ENCODE results near the gene CHSY3.

CHSY3 gene

DNA sequence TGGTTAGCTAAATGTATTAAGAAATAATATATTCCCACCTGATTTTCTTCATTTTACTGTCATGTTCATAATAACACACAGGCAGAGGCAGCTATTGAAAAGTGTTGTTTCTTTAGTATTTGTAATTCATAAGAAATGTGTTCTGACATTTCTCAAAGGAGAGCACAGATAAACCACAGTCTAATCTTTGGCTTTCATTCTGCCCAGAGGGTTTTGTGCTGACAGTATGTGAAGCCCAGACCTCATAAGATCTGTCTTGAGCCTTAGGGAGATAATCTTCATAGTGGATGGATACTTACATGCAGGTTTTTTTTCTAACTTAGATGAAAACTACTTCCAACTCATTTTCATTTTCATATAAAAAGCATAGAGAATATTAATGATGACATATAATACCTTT lies 206.1 kb downstream of the CHSY3 start:
- H3K27ac ChIP-seq (ENCODE audit: low read depth, low read length), result no peak overlapping the region
- H2AFZ ChIP-seq (ENCODE audit: low read length, unreplicated experiment), result no peak overlapping the region
- H3K27me3 ChIP-seq (ENCODE audit: insufficient read depth, low read length), result no peaks in the 10 kb centered on the region
- H3K79me2 ChIP-seq (ENCODE audit: control insufficient read depth, insufficient read depth, low read length, unreplicated experiment), result no peaks in the 10 kb centered on the region
- H3K4me3 ChIP-seq (ENCODE audit: low read depth, low read length), result no peak overlapping the region
- no peaks in the 10 kb centered on the region for H3K36me3 ChIP-seq (ENCODE audit: insufficient read depth, low read length)
- H3K4me1 ChIP-seq (ENCODE audit: control insufficient read depth, insufficient read depth, low read length, unreplicated experiment), result peaks cover 6% of the 10 kb centered on the region

DNA sequence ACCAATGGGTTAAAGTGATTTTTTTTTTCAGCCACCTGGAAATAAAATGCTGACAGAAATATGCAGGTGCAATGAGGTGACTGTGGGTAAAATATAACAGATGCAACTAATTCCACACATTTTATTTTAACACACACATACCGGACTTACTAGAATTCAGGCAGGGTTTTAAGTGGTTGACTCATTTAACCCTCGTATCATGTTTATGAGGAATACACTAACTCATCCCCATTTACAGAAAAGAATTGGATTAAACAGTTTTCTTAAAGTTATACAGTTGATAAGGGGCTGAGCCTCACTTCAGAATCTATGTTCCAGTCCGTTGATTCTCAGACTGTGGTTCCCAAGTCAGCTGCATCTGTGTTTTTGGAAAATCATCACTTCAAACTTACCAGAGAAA lies 207.5 kb downstream of the CHSY3 start:
- H3K36me3 ChIP-seq (ENCODE audit: insufficient read depth, low read length), result no peaks in the 10 kb centered on the region
- H3K27me3 ChIP-seq (ENCODE audit: insufficient read depth, low read length), result no peaks in the 10 kb centered on the region
- no peaks in the 10 kb centered on the region for H3K4me1 ChIP-seq (ENCODE audit: control insufficient read depth, insufficient read depth, low read length, unreplicated experiment)
- H3K4me3 ChIP-seq (ENCODE audit: low read depth, low read length), result no peak overlapping the region
- H2AFZ ChIP-seq (ENCODE audit: low read length, unreplicated experiment), result no peak overlapping the region
- H3K27ac ChIP-seq (ENCODE audit: low read depth, low read length), result no peak overlapping the region
- no peaks in the 10 kb centered on the region for H3K79me2 ChIP-seq (ENCODE audit: control insufficient read depth, insufficient read depth, low read length, unreplicated experiment)

DNA sequence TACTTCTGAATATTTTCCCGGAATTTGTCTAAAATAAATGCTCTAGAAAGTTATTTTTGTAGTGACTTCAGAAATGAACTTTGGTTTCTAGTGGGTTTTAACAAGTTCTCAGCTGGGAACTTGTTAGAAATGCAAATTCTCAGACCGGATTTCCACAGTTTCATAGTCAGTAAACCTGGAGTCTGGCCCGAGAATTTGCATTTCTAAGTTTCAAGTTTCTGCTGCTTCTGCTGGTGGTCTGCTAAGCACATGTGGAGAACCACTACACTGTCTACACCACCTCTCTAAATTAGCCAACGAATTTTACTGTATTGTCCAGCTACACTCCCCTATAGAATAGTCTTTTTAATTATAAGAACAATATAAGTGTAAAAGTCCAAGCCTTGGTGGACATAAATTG lies 208.0 kb downstream of the CHSY3 start:
- no peaks in the 10 kb centered on the region for H3K36me3 ChIP-seq (ENCODE audit: insufficient read depth, low read length)
- no peaks in the 10 kb centered on the region for H3K79me2 ChIP-seq (ENCODE audit: control insufficient read depth, insufficient read depth, low read length, unreplicated experiment)
- no peaks in the 10 kb centered on the region for H3K4me1 ChIP-seq (ENCODE audit: control insufficient read depth, insufficient read depth, low read length, unreplicated experiment)
- H2AFZ ChIP-seq (ENCODE audit: low read length, unreplicated experiment), result no peak overlapping the region
- no peaks in the 10 kb centered on the region for H3K27me3 ChIP-seq (ENCODE audit: insufficient read depth, low read length)
- H3K4me3 ChIP-seq (ENCODE audit: low read depth, low read length), result no peak overlapping the region
- H3K27ac ChIP-seq (ENCODE audit: low read depth, low read length), result no peak overlapping the region

DNA sequence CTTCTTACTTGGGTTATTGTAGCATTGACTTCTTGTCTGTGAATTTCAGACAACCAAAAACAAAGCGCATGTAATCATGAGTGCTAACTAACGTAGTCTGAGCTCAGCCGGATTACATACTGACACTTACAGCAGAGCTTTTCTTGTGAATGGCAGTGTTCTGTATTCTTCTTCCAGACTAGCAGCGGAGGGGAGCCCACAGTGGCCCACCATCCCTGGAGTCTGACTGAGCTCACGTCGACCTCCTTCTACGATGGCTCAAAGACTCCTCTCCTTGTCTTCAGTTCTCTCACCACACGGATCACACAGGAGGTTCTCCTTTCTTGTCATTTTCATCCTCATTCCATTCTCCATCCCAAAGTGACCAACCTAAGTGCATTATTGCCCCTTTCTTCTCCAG lies 211.4 kb downstream of the CHSY3 start:
- H3K27me3 ChIP-seq (ENCODE audit: insufficient read depth, low read length), result no peaks in the 10 kb centered on the region

DNA sequence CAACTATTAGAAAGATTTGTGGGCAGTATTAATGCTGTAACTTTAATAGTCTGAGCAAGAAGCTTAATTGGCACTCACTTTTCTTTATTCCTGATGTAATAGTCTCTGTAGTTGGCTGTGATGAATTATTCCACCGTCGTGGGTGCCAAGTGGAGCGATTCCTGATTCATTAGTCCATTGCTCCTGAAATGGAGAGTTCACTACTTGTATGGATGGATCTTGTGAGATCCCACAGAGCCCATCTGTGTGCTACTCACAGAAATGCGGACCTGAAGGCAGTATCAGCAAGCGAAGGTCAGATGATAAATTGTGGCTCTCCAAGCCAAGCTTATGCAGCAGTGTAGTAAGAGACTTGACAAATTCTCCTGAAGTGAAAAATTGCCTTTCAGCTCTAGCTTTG lies 212.2 kb downstream of the CHSY3 start:
- H3K4me3 ChIP-seq (ENCODE audit: low read depth, low read length), result no peak overlapping the region
- no peaks in the 10 kb centered on the region for H3K4me1 ChIP-seq (ENCODE audit: control insufficient read depth, insufficient read depth, low read length, unreplicated experiment)
- no peak overlapping the region for H3K27ac ChIP-seq (ENCODE audit: low read depth, low read length)
- H3K79me2 ChIP-seq (ENCODE audit: control insufficient read depth, insufficient read depth, low read length, unreplicated experiment), result no peaks in the 10 kb centered on the region
- no peaks in the 10 kb centered on the region for H3K27me3 ChIP-seq (ENCODE audit: insufficient read depth, low read length)
- H3K36me3 ChIP-seq (ENCODE audit: insufficient read depth, low read length), result no peaks in the 10 kb centered on the region
- no peak overlapping the region for H2AFZ ChIP-seq (ENCODE audit: low read length, unreplicated experiment)

More for the DNA sequence above, 211.4 kb downstream of the CHSY3 start:
- Histone ChIP-seq H3K4me3 (ENCODE audit: low read depth, low read length) (no peak overlapping the region), H3K79me2 (ENCODE audit: control insufficient read depth, insufficient read depth, low read length, unreplicated experiment) (no peaks in the 10 kb centered on the region), H3K36me3 (ENCODE audit: insufficient read depth, low read length) (no peaks in the 10 kb centered on the region), H3K27ac (ENCODE audit: low read depth, low read length) (no peak overlapping the region), H3K4me1 (ENCODE audit: control insufficient read depth, insufficient read depth, low read length, unreplicated experiment) (no peaks in the 10 kb centered on the region), H2AFZ (ENCODE audit: low read length, unreplicated experiment) (no peak overlapping the region)

DNA sequence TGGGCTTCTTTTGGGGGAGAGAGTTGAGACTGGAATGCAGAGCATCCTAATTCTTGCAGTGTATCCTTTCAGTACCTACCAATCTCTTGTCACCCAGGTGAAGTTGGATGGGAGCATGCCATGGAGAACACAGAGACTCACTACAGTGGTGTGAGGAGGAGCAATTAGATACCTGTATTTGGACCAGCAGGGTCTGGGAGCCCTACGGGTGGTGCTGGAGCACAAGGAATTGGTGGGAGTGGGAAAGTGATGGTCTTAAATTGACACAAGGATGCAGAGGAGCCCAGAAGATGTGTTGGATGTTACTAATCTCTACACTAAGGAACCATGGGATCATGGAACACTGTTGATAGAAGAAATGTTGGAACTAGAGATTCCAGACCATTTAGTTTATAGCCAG lies 212.7 kb downstream of the CHSY3 start:
- H3K36me3 ChIP-seq (ENCODE audit: insufficient read depth, low read length), result no peaks in the 10 kb centered on the region
- no peaks in the 10 kb centered on the region for H3K4me1 ChIP-seq (ENCODE audit: control insufficient read depth, insufficient read depth, low read length, unreplicated experiment)
- H3K27ac ChIP-seq (ENCODE audit: low read depth, low read length), result no peak overlapping the region
- H3K27me3 ChIP-seq (ENCODE audit: insufficient read depth, low read length), result no peaks in the 10 kb centered on the region
- no peak overlapping the region for H3K4me3 ChIP-seq (ENCODE audit: low read depth, low read length)
- H3K79me2 ChIP-seq (ENCODE audit: control insufficient read depth, insufficient read depth, low read length, unreplicated experiment), result no peaks in the 10 kb centered on the region
- H2AFZ ChIP-seq (ENCODE audit: low read length, unreplicated experiment), result no peak overlapping the region

DNA sequence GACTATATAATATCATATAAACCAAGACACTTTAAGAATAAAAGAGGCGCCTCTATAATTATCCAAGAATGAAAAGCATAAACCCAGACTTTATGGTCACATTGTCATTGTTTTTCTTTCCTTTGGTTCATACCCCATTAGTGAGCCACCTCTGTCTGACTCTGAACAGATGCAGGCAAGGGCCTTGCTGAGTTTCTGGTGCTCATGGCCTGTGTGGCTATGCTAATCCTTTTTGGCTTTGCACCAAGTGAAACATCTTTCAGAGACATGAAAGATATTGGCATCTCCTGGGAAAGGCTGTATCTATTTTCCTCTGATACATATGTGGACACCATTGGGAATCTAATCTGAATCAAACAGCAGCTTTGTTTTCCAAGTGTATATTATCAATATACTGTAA lies 222.5 kb downstream of the CHSY3 start:
- H2AFZ ChIP-seq (ENCODE audit: low read length, unreplicated experiment), result no peak overlapping the region
- peaks cover 3% of the 10 kb centered on the region for H3K4me1 ChIP-seq (ENCODE audit: control insufficient read depth, insufficient read depth, low read length, unreplicated experiment)
- H3K27me3 ChIP-seq (ENCODE audit: insufficient read depth, low read length), result no peaks in the 10 kb centered on the region
- no peaks in the 10 kb centered on the region for H3K36me3 ChIP-seq (ENCODE audit: insufficient read depth, low read length)
- no peak overlapping the region for H3K27ac ChIP-seq (ENCODE audit: low read depth, low read length)
- H3K4me3 ChIP-seq (ENCODE audit: low read depth, low read length), result no peak overlapping the region
- no peaks in the 10 kb centered on the region for H3K79me2 ChIP-seq (ENCODE audit: control insufficient read depth, insufficient read depth, low read length, unreplicated experiment)

DNA sequence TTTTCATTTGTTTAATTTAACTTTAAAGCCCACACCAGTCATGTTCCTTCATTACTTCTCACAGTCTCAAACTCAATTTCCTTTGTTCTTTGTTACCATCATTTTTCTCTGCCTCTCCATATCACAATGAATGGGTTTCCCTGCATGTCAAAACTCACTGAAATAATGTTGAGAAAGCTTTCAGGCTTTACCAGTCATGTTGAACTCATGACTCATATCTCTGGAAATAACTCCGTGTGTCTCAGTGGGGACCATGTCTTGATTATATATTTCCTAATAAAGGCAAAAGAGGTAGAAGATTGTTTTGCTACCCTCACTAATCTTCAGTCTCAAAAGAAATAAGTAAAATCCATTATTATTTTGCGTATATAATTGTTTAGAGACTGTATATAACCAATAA lies 231.2 kb downstream of the CHSY3 start:
- Histone ChIP-seq H3K27ac (ENCODE audit: low read depth, low read length) (peak overlapping the region; percentile 38), H3K4me1 (ENCODE audit: control insufficient read depth, insufficient read depth, low read length, unreplicated experiment) (peaks cover 22% of the 10 kb centered on the region), H3K36me3 (ENCODE audit: insufficient read depth, low read length) (no peaks in the 10 kb centered on the region)

DNA sequence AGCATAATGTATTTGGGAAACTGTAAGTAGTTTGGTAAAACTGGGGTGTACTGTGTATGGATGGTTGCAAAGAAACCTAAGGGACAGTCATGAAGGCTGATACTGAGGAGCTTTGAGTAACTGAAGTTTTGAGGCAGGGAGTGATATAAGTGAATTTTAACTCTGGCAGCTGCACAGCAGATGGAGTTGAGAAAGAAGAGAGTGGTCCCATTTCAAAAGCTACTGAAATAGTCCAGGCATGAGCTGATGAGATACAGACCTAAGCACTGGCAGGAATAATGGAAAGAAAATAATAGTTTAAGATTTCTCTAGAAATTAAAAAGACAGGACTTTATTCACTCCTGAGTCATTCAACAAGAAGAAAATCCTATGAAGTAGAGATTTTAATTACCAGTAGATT lies 232.0 kb downstream of the CHSY3 start:
- Histone ChIP-seq H3K4me3 (ENCODE audit: low read depth, low read length) (no peak overlapping the region), H2AFZ (ENCODE audit: low read length, unreplicated experiment) (no peak overlapping the region), H3K4me1 (ENCODE audit: control insufficient read depth, insufficient read depth, low read length, unreplicated experiment) (peaks cover 22% of the 10 kb centered on the region), H3K27ac (ENCODE audit: low read depth, low read length) (peak overlapping the region; percentile 21; the same call in 1 of the 2 replicates), H3K79me2 (ENCODE audit: control insufficient read depth, insufficient read depth, low read length, unreplicated experiment) (no peaks in the 10 kb centered on the region), H3K27me3 (ENCODE audit: insufficient read depth, low read length) (no peaks in the 10 kb centered on the region), H3K36me3 (ENCODE audit: insufficient read depth, low read length) (no peaks in the 10 kb centered on the region)

More for the DNA sequence above, 231.2 kb downstream of the CHSY3 start:
- H3K79me2 ChIP-seq (ENCODE audit: control insufficient read depth, insufficient read depth, low read length, unreplicated experiment), result no peaks in the 10 kb centered on the region
- no peaks in the 10 kb centered on the region for H3K27me3 ChIP-seq (ENCODE audit: insufficient read depth, low read length)
- H3K4me3 ChIP-seq (ENCODE audit: low read depth, low read length), result no peak overlapping the region
- no peak overlapping the region for H2AFZ ChIP-seq (ENCODE audit: low read length, unreplicated experiment)

DNA sequence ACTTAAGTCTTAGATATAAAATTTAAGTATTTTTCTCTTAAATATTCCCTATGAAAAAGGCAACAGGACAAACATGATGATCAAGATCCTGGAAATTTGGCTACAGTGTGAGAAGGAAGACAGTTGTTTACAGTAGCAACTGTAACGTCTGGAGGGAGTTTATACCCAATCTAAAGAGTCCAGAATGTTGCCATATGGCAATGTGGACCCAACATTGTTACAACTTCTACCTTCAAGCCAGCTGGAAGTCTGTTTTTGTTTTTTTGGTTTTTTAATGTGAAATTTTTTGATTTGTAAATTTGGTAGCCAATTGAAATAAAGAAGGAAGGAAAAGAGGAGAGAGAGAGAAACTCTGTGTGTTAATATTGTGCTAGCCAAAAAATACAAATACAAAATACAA lies 233.4 kb downstream of the CHSY3 start:
- Histone ChIP-seq H2AFZ (ENCODE audit: low read length, unreplicated experiment) (no peak overlapping the region), H3K4me1 (ENCODE audit: control insufficient read depth, insufficient read depth, low read length, unreplicated experiment) (peaks cover 22% of the 10 kb centered on the region), H3K27ac (ENCODE audit: low read depth, low read length) (no peak overlapping the region), H3K36me3 (ENCODE audit: insufficient read depth, low read length) (no peaks in the 10 kb centered on the region), H3K79me2 (ENCODE audit: control insufficient read depth, insufficient read depth, low read length, unreplicated experiment) (no peaks in the 10 kb centered on the region), H3K4me3 (ENCODE audit: low read depth, low read length) (no peak overlapping the region), H3K27me3 (ENCODE audit: insufficient read depth, low read length) (no peaks in the 10 kb centered on the region)

DNA sequence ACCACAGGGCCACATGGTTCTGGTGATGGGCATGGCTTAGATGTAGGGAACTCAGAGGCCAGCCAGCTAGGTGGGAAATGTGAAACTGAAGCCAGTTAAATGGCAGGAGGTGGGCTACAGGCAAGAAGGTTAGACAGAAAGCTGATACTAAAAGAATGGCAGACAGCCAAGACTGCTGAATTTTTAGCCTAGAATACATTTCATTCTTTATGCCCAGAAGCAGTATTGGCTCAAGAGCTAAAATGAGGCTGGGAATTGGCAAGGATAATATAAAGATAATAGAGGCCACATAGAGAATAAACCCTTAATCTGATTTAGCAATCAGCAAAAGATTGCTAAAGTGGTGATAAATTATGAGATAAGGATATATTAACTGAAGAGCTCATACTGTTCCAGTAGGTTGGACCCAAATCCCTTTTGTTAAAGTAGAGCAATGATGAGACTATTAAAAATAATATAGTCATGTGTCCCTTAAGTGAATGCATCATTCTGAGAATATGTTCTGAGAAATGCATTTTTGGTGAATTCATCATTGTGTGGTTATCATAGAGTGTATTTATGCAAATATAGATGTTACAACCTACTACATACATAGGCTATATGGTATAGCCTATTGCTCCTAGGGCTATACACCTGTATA lies 234.3 kb downstream of the CHSY3 start:
- H3K36me3 ChIP-seq (ENCODE audit: insufficient read depth, low read length), result no peaks in the 10 kb centered on the region
- H3K27me3 ChIP-seq (ENCODE audit: insufficient read depth, low read length), result no peaks in the 10 kb centered on the region
- H3K4me3 ChIP-seq (ENCODE audit: low read depth, low read length), result no peak overlapping the region
- H3K4me1 ChIP-seq (ENCODE audit: control insufficient read depth, insufficient read depth, low read length, unreplicated experiment), result peaks cover 22% of the 10 kb centered on the region
- no peak overlapping the region for H2AFZ ChIP-seq (ENCODE audit: low read length, unreplicated experiment)
- H3K79me2 ChIP-seq (ENCODE audit: control insufficient read depth, insufficient read depth, low read length, unreplicated experiment), result no peaks in the 10 kb centered on the region
- H3K27ac ChIP-seq (ENCODE audit: low read depth, low read length), result no peak overlapping the region
